H9 (cell line): Measurements from ENCODE around the gene SETD6. TPM values are rescaled to one million over a fixed set of nuclear protein-coding genes. Genes with fewer than 3 reads are reported as not detected.
A peak's percentile ranks its signal among the peaks of the same experiment; 100 is the strongest.

ENCODE experiments used
- DNase-seq: peaks from one replicate; pipeline ENCODE4 v3.0.0-alpha.2; 2017
- H2AFZ ChIP-seq: one replicate; pipeline ENCODE4 v1.6.1; 2013; ENCODE audit warnings: mild to moderate bottlenecking, low read length, control low read depth, moderate library complexity
- H2AK5ac ChIP-seq: 2 replicates; pipeline ENCODE4 v1.6.1; 2013; ENCODE audit warnings: low read length, control low read depth, mixed read lengths; ENCODE audit not compliant: insufficient read length
- H2BK120ac ChIP-seq: one replicate; pipeline ENCODE4 v1.6.1; 2013; ENCODE audit warnings: low read depth, mild to moderate bottlenecking, low read length, control low read depth, inconsistent platforms; ENCODE audit not compliant: poor library complexity, severe bottlenecking
- H2BK12ac ChIP-seq: 2 replicates; pipeline ENCODE4 v1.6.1; 2013; ENCODE audit warnings: low read length, control low read depth, mixed read lengths, low read depth; ENCODE audit not compliant: insufficient read length
- H2BK15ac ChIP-seq: 2 replicates; pipeline ENCODE4 v1.6.1; 2013; ENCODE audit warnings: low read depth, low read length, control low read depth
- H2BK20ac ChIP-seq: one replicate; pipeline ENCODE4 v1.6.1; 2013; ENCODE audit warnings: low read depth, mild to moderate bottlenecking, low read length, control low read depth, inconsistent platforms; ENCODE audit not compliant: poor library complexity, severe bottlenecking
- H2BK5ac ChIP-seq: 2 replicates; pipeline ENCODE4 v1.6.1; 2013; ENCODE audit warnings: low read length, control low read depth, mixed read lengths; ENCODE audit not compliant: insufficient read length
- H3K14ac ChIP-seq: 2 replicates; pipeline ENCODE4 v1.6.1; 2013; ENCODE audit warnings: low read length, control low read depth; ENCODE audit not compliant: insufficient read depth
- H3K18ac ChIP-seq: 2 replicates; pipeline ENCODE4 v1.6.1; 2013; ENCODE audit warnings: low read depth, mild to moderate bottlenecking, mixed read lengths, low read length, control low read depth; ENCODE audit not compliant: insufficient read length
- H3K23ac ChIP-seq: 2 replicates; pipeline ENCODE4 v1.6.1; 2013; ENCODE audit warnings: low read length, control low read depth, mixed read lengths, low read depth; ENCODE audit not compliant: insufficient read length
- H3K23me2 ChIP-seq: 2 replicates; pipeline ENCODE4 v1.6.1; 2013; ENCODE audit warnings: low read depth, mild to moderate bottlenecking, mixed read lengths, low read length, control low read depth; ENCODE audit not compliant: insufficient read length, poor library complexity, severe bottlenecking
- H3K27ac ChIP-seq: 2 replicates; pipeline ENCODE4 v1.5.1; 2013; ENCODE audit warnings: low read length, control low read depth, mixed read lengths, low read depth; ENCODE audit not compliant: insufficient read length
- H3K27me3 ChIP-seq: 2 replicates; pipeline ENCODE4 v1.6.1; 2013; ENCODE audit warnings: low read length, control low read depth, inconsistent platforms; ENCODE audit not compliant: insufficient read depth
- H3K4ac ChIP-seq: 2 replicates; pipeline ENCODE4 v1.6.1; 2013; ENCODE audit warnings: low read depth, mild to moderate bottlenecking, control low read depth, inconsistent platforms, low read length, moderate library complexity
- H3K4me1 ChIP-seq: 2 replicates; pipeline ENCODE4 v1.6.1; 2013; ENCODE audit warnings: low read length, control low read depth, inconsistent platforms; ENCODE audit not compliant: insufficient read depth
- H3K4me2 ChIP-seq: 2 replicates; pipeline ENCODE4 v1.6.1; 2013; ENCODE audit warnings: low read length, control low read depth, mixed read lengths; ENCODE audit not compliant: insufficient read length, insufficient read depth
- H3K56ac ChIP-seq: 2 replicates; pipeline ENCODE4 v1.6.1; 2013; ENCODE audit warnings: low read depth, mild to moderate bottlenecking, mixed read lengths, low read length, control low read depth; ENCODE audit not compliant: insufficient read length
- H3K79me1 ChIP-seq: 2 replicates; pipeline ENCODE4 v1.6.1; 2013; ENCODE audit warnings: low read depth, mild to moderate bottlenecking, moderate library complexity, low read length, control low read depth, inconsistent platforms; ENCODE audit not compliant: insufficient read depth, poor library complexity, severe bottlenecking
- H3K79me2 ChIP-seq: 2 replicates; pipeline ENCODE4 v1.6.1; 2013; ENCODE audit warnings: low read length, control low read depth, inconsistent platforms; ENCODE audit not compliant: insufficient read depth
- H3K9ac ChIP-seq: 2 replicates; pipeline ENCODE4 v1.6.1; 2013; ENCODE audit warnings: low read length, control low read depth, mixed read lengths; ENCODE audit not compliant: insufficient read length; ENCODE audit errors: extremely low read depth
- H3K9me3 ChIP-seq: one replicate; pipeline ENCODE4 v1.6.1; 2013; ENCODE audit warnings: low read depth, low read length, inconsistent platforms; ENCODE audit not compliant: control insufficient read depth
- H3T11ph ChIP-seq: one replicate; pipeline ENCODE4 v1.6.1; 2013; ENCODE audit warnings: mild to moderate bottlenecking, low read length, control low read depth, inconsistent platforms
- H4K20me1 ChIP-seq: one replicate; pipeline ENCODE4 v1.6.1; 2013; ENCODE audit not compliant: control insufficient read depth, insufficient read length, insufficient read depth
- H4K5ac ChIP-seq: 2 replicates; pipeline ENCODE4 v1.6.1; 2013; ENCODE audit warnings: low read depth, mild to moderate bottlenecking, mixed read lengths, low read length, control low read depth; ENCODE audit not compliant: insufficient read length
- H4K8ac ChIP-seq: replicated peaks from 2 replicates; pipeline ENCODE4 v1.6.1; 2013; ENCODE audit warnings: low read length, control low read depth, mixed read lengths, low read depth; ENCODE audit not compliant: insufficient read length
- H4K91ac ChIP-seq: 2 replicates; pipeline ENCODE4 v1.6.1; 2013; ENCODE audit warnings: low read depth, mild to moderate bottlenecking, moderate library complexity, mixed read lengths, low read length, control low read depth; ENCODE audit not compliant: insufficient read length
- H3K27ac Mint-ChIP-seq, 3 experiments: 2 replicates in 2 of 3; 3 replicates in 1 of 3; pipeline ENCODE4 v1.8.0; 2020 to 2021; ENCODE audit warnings: mixed read lengths in 3 of 3, mild to moderate bottlenecking in 1 of 3, moderate library complexity in 1 of 3
- H3K27me3 Mint-ChIP-seq: 2 replicates; pipeline ENCODE4 v1.8.0; 2021; ENCODE audit warnings: low read depth, mild to moderate bottlenecking, moderate library complexity, mixed read lengths
- H3K36me3 Mint-ChIP-seq, 3 experiments: 2 replicates in 2 of 3; 3 replicates in 1 of 3; pipeline ENCODE4 v1.8.0; 2020 to 2021; ENCODE audit warnings: low read depth in 3 of 3, mixed read lengths in 3 of 3; ENCODE audit not compliant: insufficient read depth in 1 of 3
- H3K4me1 Mint-ChIP-seq, 2 experiments: 2 replicates each; pipeline ENCODE4 v1.8.0; 2020; ENCODE audit warnings: mixed read lengths in 2 of 2
- H3K4me3 Mint-ChIP-seq, 2 experiments: 2 replicates in 1 of 2; 3 replicates in 1 of 2; pipeline ENCODE4 v1.8.0; 2020 to 2021; ENCODE audit warnings: mild to moderate bottlenecking in 2 of 2, mixed read lengths in 2 of 2, moderate library complexity in 1 of 2
- H3K9me3 Mint-ChIP-seq, 2 experiments: 2 replicates in 1 of 2; 3 replicates in 1 of 2; pipeline ENCODE4 v1.8.0; 2020; ENCODE audit warnings: mild to moderate bottlenecking in 2 of 2, mixed read lengths in 2 of 2, moderate library complexity in 1 of 2
- CTCF ChIP-seq: fragments of 200-600 bp; sonication (generic); conservative IDR thresholded peaks from 3 replicates; pipeline ENCODE4 v1.8.0; 2021; ENCODE audit warnings: antibody characterized with exemption, mild to moderate bottlenecking
- WGBS: extraction: QIAGEN DNeasy Blood & Tissue Kit; methylation state at CpG from one replicate; pipeline ENCODE4 v1.1.7; 2013; ENCODE audit warnings: missing lambda C conversion rate, low lambda C conversion rate, mixed read lengths; ENCODE audit not compliant: insufficient read length; ENCODE audit errors: extremely low coverage; 5-methylcytosine and 5-hydroxymethylcytosine counted together
- total RNA-seq: library from RNA; stranded (reverse); gene quantifications from 2 replicates; pipeline ENCODE4 v1.2.1, GENCODE V29; 2021

Gene SETD6
- total RNA-seq, 1 experiment from 2014 or later = 55.6 TPM

GRCh38 chr16:58503166-58503862, 12.0 kb upstream of the SETD6 start:
- Histone ChIP-seq H2BK5ac (no peak overlapping the region), H3K14ac (no peak overlapping the region), H3K4me1 (0 out of 2 replicates have a peak, but pooled peaks cover 3% of the 10 kb centered on the region), H2BK120ac (no peak overlapping the region), H3K56ac (no peak overlapping the region), H2BK15ac (no peak overlapping the region), H3K27me3 (no peaks in the 10 kb centered on the region), H3K4me2 (no peak overlapping the region), H3K9me3 (no peaks in the 10 kb centered on the region), H3K79me2 (no peaks in the 10 kb centered on the region), H3K23ac (no peak overlapping the region), H3K18ac (no peak overlapping the region), H4K8ac (no peak overlapping the region), H4K5ac (no peak overlapping the region), H3T11ph (no peak overlapping the region), H2AK5ac (no peak overlapping the region), H4K20me1 (no peaks in the 10 kb centered on the region), H3K9ac (no peak overlapping the region), H3K79me1 (no peaks in the 10 kb centered on the region), H4K91ac (no peak overlapping the region), H2AFZ (no peak overlapping the region), H3K23me2 (peaks cover 20% of the 10 kb centered on the region), H2BK12ac (no peak overlapping the region), H3K27ac (no peak overlapping the region), H2BK20ac (no peak overlapping the region), H3K4ac (no peak overlapping the region)
- Mint-ChIP-seq H3K36me3 (peaks cover 0 to 5% (median 3%) of the 10 kb centered on the region in 3 experiments; a peak in 3 of 7 replicates), H3K9me3 (no peaks in the 10 kb centered on the region; a peak in 1 of 5 replicates), H3K27me3 (peaks cover 18% of the 10 kb centered on the region), H3K4me1 (peaks cover 9 to 18% of the 10 kb centered on the region in 2 experiments), H3K27ac (peak overlapping the region in 2 of 3 experiments; percentile 28 to 31; a peak in 2 of 7 replicates), H3K4me3 (no peak overlapping the region; a peak in 1 of 5 replicates)
- peak; percentile 26 for DNase-seq
- no CpG with 5 or more reads among the region's 14 CpGs for WGBS
- TF ChIP-seq CTCF = no peak
